SK-N-SH (cell line): ENCODE results near the gene HAPLN2.

Experiments used
- CTCF ChIP-seq: fragments of 200-600 bp; sonication (generic); IDR thresholded peaks from 2 replicates; pipeline ENCODE4 v1.6.1; 2017; ENCODE audit warnings: antibody characterized with exemption, mild to moderate bottlenecking, moderate library complexity
- EP300 ChIP-seq, 2 experiments: IDR thresholded peaks; 2 replicates each; pipeline versions ENCODE4 v1.4.0 to v1.6.1; 2012; ENCODE audit warnings: borderline replicate concordance in 1 of 2, low read depth in 1 of 2, low read length in 1 of 2

DNA sequence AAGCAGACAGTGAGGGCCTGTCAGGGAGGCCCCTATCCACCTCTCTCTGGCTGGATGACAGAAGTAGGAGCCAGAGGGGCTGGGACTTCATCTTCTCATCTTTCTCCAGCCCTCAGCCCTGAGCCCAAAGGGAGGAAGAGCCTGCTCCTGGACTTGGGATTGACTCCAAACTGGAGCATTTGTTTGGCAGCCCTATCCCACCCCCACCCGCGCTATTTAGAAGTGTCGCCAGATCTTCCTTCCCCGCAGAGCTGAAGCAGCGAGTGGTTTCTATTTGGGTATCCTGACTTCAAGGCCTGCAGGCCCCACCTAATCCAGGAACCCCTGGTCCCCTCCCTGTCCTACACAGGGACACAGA, 48.4 kb downstream of the HAPLN2 start:
- no peak for TF ChIP-seq CTCF
- TF ChIP-seq EP300 (IDR thresholded peaks at IDR 0.05; ENCODE audit: borderline replicate concordance in 1 of 2, low read depth in 1 of 2, low read length in 1 of 2), result no peak
